ENCODE measurements around the gene CLIP4.

- peak; percentile 81 for TF ChIP-seq JUNB (IDR thresholded peaks at IDR 0.05)
- TF ChIP-seq EGR1 (IDR thresholded peaks at IDR 0.05; ENCODE audit: borderline replicate concordance in 1 of 2, low read depth in 2 of 2, low read length in 2 of 2): no peak
- TF ChIP-seq EP300 (IDR thresholded peaks at IDR 0.05; ENCODE audit: borderline replicate concordance in 1 of 2, control insufficient read depth in 1 of 2, low read depth in 2 of 2, low read length in 2 of 2): no peak
- TF ChIP-seq NR2C2 (IDR thresholded peaks at IDR 0.05; ENCODE audit: borderline replicate concordance, control insufficient read depth, insufficient read length, low read depth): no peak
- no peak for TF ChIP-seq NR2F1 (conservative IDR thresholded peaks at IDR 0.05)
- TF ChIP-seq FOS (IDR thresholded peaks at IDR 0.05; ENCODE audit: borderline replicate concordance, extremely low read depth, insufficient read length): no peak
These were observed 4.2 kb upstream of the CLIP4 start for GRCh38 chr2:29110916-29111535.

Data from GM12878 (cell line).